Measurements from ENCODE around the gene TRANK1.
"Not testable (repeated sequence)": the region's sequence is repeated elsewhere in the genome, so short reads cannot be mapped to it uniquely, and the experiment has no call there.

TRANK1 gene

DNA sequence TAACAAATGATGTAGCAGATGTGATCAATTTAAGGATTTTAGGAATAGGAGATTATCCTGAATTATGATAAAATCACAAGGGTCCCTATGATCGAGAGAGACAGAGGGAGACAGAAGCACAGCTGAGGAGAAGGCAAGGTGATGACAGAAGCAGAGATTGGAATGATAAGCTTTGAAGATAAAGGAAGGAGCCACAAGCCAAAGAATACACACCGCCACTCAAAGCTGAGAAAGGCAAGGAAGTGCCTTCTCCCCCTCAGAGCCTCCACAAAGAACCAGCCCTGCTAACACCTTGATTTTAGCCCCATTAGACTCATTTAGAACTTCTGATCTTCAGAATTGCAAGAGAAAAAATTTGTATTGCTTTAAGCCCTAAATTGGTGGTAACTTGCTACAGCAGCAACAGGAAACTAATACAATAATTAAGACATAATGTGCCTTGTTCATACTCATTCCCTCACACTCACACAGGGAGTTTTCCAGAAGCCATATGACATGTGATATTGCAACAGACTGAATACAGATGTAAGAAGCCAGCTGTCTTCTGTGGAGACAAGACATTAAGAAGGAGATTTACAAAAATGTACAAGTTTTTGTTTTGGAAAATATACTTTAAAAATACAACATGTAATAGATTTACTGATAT, 38.2 kb downstream of the TRANK1 start:
- Histone ChIP-seq H2AFZ (ENCODE audit: low read depth, low read length) (no peak overlapping the region), H3K18ac (ENCODE audit: low read depth in 1 of 2, low read length in 2 of 2) (peak overlapping the region in 1 of 2 experiments; percentile 82), H3K14ac (ENCODE audit: low read length in 2 of 2) (no peak overlapping the region), H3K4ac (ENCODE audit: low read depth in 1 of 2, low read length in 2 of 2) (peak overlapping the region in 1 of 2 experiments; percentile 47), H2AK5ac (ENCODE audit: low read length, severe bottlenecking) (no peak overlapping the region), H3K27me3 (ENCODE audit: control insufficient read depth in 1 of 2, insufficient read depth in 1 of 2, low read length in 2 of 2) (no peaks in the 10 kb centered on the region), H3K9ac (ENCODE audit: low read length) (peak overlapping the region; percentile 31), H2BK15ac (ENCODE audit: low read depth, poor library complexity, severe bottlenecking) (no peak overlapping the region), H4K91ac (ENCODE audit: low read length) (no peak overlapping the region), H3K9me3 (ENCODE audit: control insufficient read depth, low read length) (no peaks in the 10 kb centered on the region), H3K36me3 (ENCODE audit: control insufficient read depth in 1 of 2, insufficient read depth in 2 of 2, low read depth in 1 of 2, low read length in 2 of 2) (peaks cover 3 to 23% of the 10 kb centered on the region in 2 experiments), H2BK120ac (ENCODE audit: low read depth, low read length) (peak overlapping the region; percentile 21), H3K4me2 (ENCODE audit: low read length, poor library complexity, severe bottlenecking) (no peak overlapping the region), H3K4me1 (ENCODE audit: control insufficient read depth, insufficient read depth, low read depth, low read length) (peaks cover 4% of the 10 kb centered on the region), H4K8ac (ENCODE audit: low read length) (no peak overlapping the region), H3K23ac (ENCODE audit: low read length in 2 of 2) (no peak overlapping the region), H2BK5ac (ENCODE audit: low read depth, low read length, poor library complexity, severe bottlenecking) (no peak overlapping the region), H3K4me3 (ENCODE audit: insufficient read depth in 1 of 2, low read depth in 1 of 2, low read length in 2 of 2) (no peak overlapping the region), H3K27ac (ENCODE audit: low read length, poor library complexity, severe bottlenecking) (no peak overlapping the region), H2BK12ac (ENCODE audit: low read length in 2 of 2) (no peak overlapping the region), H3K79me1 (replicated peaks; ENCODE audit: low read length, poor library complexity, severe bottlenecking) (no peaks in the 10 kb centered on the region)
- WGBS = 73% methylated on average over 2 of the region's 2 CpGs
- DNase-seq = peak; percentile 79

DNA sequence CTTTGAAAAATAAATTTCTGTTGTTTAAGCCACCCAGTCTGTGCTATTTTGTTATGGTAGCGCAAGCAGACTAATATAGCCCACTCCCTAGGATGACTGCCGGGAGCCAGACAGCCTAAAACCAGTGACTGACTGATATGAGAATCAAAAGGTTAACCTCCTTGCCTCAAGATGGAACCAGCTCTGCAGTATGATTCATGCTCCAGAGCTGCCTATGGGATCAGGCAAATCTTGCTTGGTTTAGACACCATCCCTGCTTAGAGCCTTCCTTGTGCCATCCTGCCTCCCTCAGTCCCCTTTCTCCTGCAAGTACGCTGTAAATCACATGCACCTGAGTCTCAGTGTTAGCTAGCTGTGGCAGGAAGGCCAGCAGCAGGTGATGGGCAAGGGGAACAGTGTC, 39.3 kb downstream of the TRANK1 start:
- Histone ChIP-seq H3K27ac (ENCODE audit: low read length, poor library complexity, severe bottlenecking) (no peak overlapping the region), H3K9me3 (ENCODE audit: control insufficient read depth, low read length) (no peaks in the 10 kb centered on the region), H3K79me1 (replicated peaks; ENCODE audit: low read length, poor library complexity, severe bottlenecking) (no peaks in the 10 kb centered on the region), H3K4me3 (ENCODE audit: insufficient read depth in 1 of 2, low read depth in 1 of 2, low read length in 2 of 2) (no peak overlapping the region), H2BK5ac (ENCODE audit: low read depth, low read length, poor library complexity, severe bottlenecking) (no peak overlapping the region), H2BK15ac (ENCODE audit: low read depth, poor library complexity, severe bottlenecking) (no peak overlapping the region), H3K4me2 (ENCODE audit: low read length, poor library complexity, severe bottlenecking) (no peak overlapping the region), H3K14ac (ENCODE audit: low read length in 2 of 2) (peak overlapping the region in 1 of 2 experiments; percentile 23), H3K27me3 (ENCODE audit: control insufficient read depth in 1 of 2, insufficient read depth in 1 of 2, low read length in 2 of 2) (no peaks in the 10 kb centered on the region), H3K23ac (ENCODE audit: low read length in 2 of 2) (no peak overlapping the region), H4K91ac (ENCODE audit: low read length) (peak overlapping the region; percentile 12), H3K36me3 (ENCODE audit: control insufficient read depth in 1 of 2, insufficient read depth in 2 of 2, low read depth in 1 of 2, low read length in 2 of 2) (peaks cover 3 to 26% of the 10 kb centered on the region in 2 experiments), H3K18ac (ENCODE audit: low read depth in 1 of 2, low read length in 2 of 2) (peak overlapping the region in 1 of 2 experiments; percentile 25), H2AK5ac (ENCODE audit: low read length, severe bottlenecking) (no peak overlapping the region), H2BK120ac (ENCODE audit: low read depth, low read length) (no peak overlapping the region), H2AFZ (ENCODE audit: low read depth, low read length) (no peak overlapping the region), H3K4me1 (ENCODE audit: control insufficient read depth, insufficient read depth, low read depth, low read length) (peaks cover 4% of the 10 kb centered on the region), H4K8ac (ENCODE audit: low read length) (peak overlapping the region; percentile 10), H3K9ac (ENCODE audit: low read length) (no peak overlapping the region), H2BK12ac (ENCODE audit: low read length in 2 of 2) (peak overlapping the region; percentile 4 to 87), H3K4ac (ENCODE audit: low read depth in 1 of 2, low read length in 2 of 2) (peak overlapping the region in 1 of 2 experiments; percentile 47)
- 95% methylated on average over 2 of the region's 3 CpGs for WGBS
- no peak for DNase-seq

DNA sequence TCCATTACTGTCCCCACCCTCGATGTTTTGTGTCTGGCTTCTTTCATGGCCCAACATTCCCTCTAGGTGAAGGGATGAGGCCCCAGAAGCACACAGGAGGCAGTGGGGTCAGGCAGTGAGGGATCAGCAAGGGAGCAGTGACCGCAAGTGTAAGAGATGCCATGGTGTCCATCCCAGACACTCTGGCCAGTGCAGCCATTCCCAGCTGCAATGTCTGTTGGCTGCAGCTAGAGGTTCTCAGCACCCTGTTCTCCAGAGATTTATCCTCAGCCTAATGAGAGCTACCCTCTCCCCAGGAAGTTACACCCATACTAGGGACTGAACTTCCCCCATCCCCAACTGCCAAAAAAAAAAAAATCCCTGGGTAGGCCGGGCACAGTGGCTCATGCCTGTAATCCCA, 40.2 kb downstream of the TRANK1 start:
- no peak overlapping the region for H2BK120ac ChIP-seq (ENCODE audit: low read depth, low read length)
- 92% methylated on average over 3 of the region's 3 CpGs for WGBS
- H3K27ac ChIP-seq (ENCODE audit: low read length, poor library complexity, severe bottlenecking) = no peak overlapping the region
- H3K23ac ChIP-seq (ENCODE audit: low read length in 2 of 2) = no peak overlapping the region
- H3K27me3 ChIP-seq (ENCODE audit: control insufficient read depth in 1 of 2, insufficient read depth in 1 of 2, low read length in 2 of 2) = no peaks in the 10 kb centered on the region
- peaks cover 4% of the 10 kb centered on the region for H3K4me1 ChIP-seq (ENCODE audit: control insufficient read depth, insufficient read depth, low read depth, low read length)
- no peak overlapping the region for H2BK5ac ChIP-seq (ENCODE audit: low read depth, low read length, poor library complexity, severe bottlenecking)
- no peaks in the 10 kb centered on the region for H3K79me1 ChIP-seq (replicated peaks; ENCODE audit: low read length, poor library complexity, severe bottlenecking)
- no peak overlapping the region for H3K14ac ChIP-seq (ENCODE audit: low read length in 2 of 2)
- no peak overlapping the region for H3K4ac ChIP-seq (ENCODE audit: low read depth in 1 of 2, low read length in 2 of 2)
- H4K8ac ChIP-seq (ENCODE audit: low read length) = peak overlapping the region; percentile 59
- H3K36me3 ChIP-seq (ENCODE audit: control insufficient read depth in 1 of 2, insufficient read depth in 2 of 2, low read depth in 1 of 2, low read length in 2 of 2) = peaks cover 3 to 29% of the 10 kb centered on the region in 2 experiments
- H2BK15ac ChIP-seq (ENCODE audit: low read depth, poor library complexity, severe bottlenecking) = peak overlapping the region; percentile 7
- no peak overlapping the region for H2AFZ ChIP-seq (ENCODE audit: low read depth, low read length)
- peak; percentile 51 for DNase-seq
- H3K9me3 ChIP-seq (ENCODE audit: control insufficient read depth, low read length) = no peaks in the 10 kb centered on the region
- no peak overlapping the region for H3K4me3 ChIP-seq (ENCODE audit: insufficient read depth in 1 of 2, low read depth in 1 of 2, low read length in 2 of 2)
- H3K4me2 ChIP-seq (ENCODE audit: low read length, poor library complexity, severe bottlenecking) = no peak overlapping the region
- H3K18ac ChIP-seq (ENCODE audit: low read depth in 1 of 2, low read length in 2 of 2) = peak overlapping the region in 1 of 2 experiments; percentile 77
- H2BK12ac ChIP-seq (ENCODE audit: low read length in 2 of 2) = no peak overlapping the region
- H3K9ac ChIP-seq (ENCODE audit: low read length) = no peak overlapping the region
- H2AK5ac ChIP-seq (ENCODE audit: low read length, severe bottlenecking) = no peak overlapping the region
- H4K91ac ChIP-seq (ENCODE audit: low read length) = peak overlapping the region; percentile 71

- not testable (repeated sequence) for H4K8ac ChIP-seq (ENCODE audit: low read length); H3K14ac ChIP-seq (ENCODE audit: low read length in 2 of 2); H2BK12ac ChIP-seq (ENCODE audit: low read length in 2 of 2); H2AFZ ChIP-seq (ENCODE audit: low read depth, low read length); H2AK5ac ChIP-seq (ENCODE audit: low read length, severe bottlenecking); H3K4me3 ChIP-seq (ENCODE audit: insufficient read depth in 1 of 2, low read depth in 1 of 2, low read length in 2 of 2); H4K91ac ChIP-seq (ENCODE audit: low read length); DNase-seq; H3K79me1 ChIP-seq (replicated peaks; ENCODE audit: low read length, poor library complexity, severe bottlenecking); H2BK120ac ChIP-seq (ENCODE audit: low read depth, low read length); H2BK15ac ChIP-seq (ENCODE audit: low read depth, poor library complexity, severe bottlenecking); H3K27ac ChIP-seq (ENCODE audit: low read length, poor library complexity, severe bottlenecking); H3K18ac ChIP-seq (ENCODE audit: low read depth in 1 of 2, low read length in 2 of 2); H3K23ac ChIP-seq (ENCODE audit: low read length in 2 of 2); H2BK5ac ChIP-seq (ENCODE audit: low read depth, low read length, poor library complexity, severe bottlenecking); H3K4me2 ChIP-seq (ENCODE audit: low read length, poor library complexity, severe bottlenecking); H3K9me3 ChIP-seq (ENCODE audit: control insufficient read depth, low read length); H3K9ac ChIP-seq (ENCODE audit: low read length); H3K27me3 ChIP-seq (ENCODE audit: control insufficient read depth in 1 of 2, insufficient read depth in 1 of 2, low read length in 2 of 2); H3K4ac ChIP-seq (ENCODE audit: low read depth in 1 of 2, low read length in 2 of 2); H3K4me1 ChIP-seq (ENCODE audit: control insufficient read depth, insufficient read depth, low read depth, low read length)
- WGBS = 100% methylated on average over 6 of the region's 13 CpGs
- peaks cover 3 to 35% of the 10 kb centered on the region in 2 experiments for H3K36me3 ChIP-seq (ENCODE audit: control insufficient read depth in 1 of 2, insufficient read depth in 2 of 2, low read depth in 1 of 2, low read length in 2 of 2)
Measured at GRCh38 chr3:36904065-36904464, 40.8 kb downstream of the TRANK1 start.
